Measurements from ENCODE around the gene C14orf132. TPM values are rescaled to one million over a fixed set of nuclear protein-coding genes. Genes with fewer than 3 reads are reported as not detected.
A peak's percentile ranks its signal among the peaks of the same experiment; 100 is the strongest.
"Not testable (repeated sequence)": the region's sequence is repeated elsewhere in the genome, so short reads cannot be mapped to it uniquely, and the experiment has no call there.

Gene C14orf132
- 9.5 TPM for total RNA-seq

- DNase-seq (ENCODE audit: low spot score): peak; percentile 37
Measured at GRCh38 chr14:96038920-96039632, at the start of gene C14orf132. C14orf132 (plus strand) TSS chr14:96039362; CDS start chr14:96039501, 139 bp downstream.

- peak; percentile 24 for DNase-seq (ENCODE audit: low spot score)
Measured at GRCh38 chr14:95993768-95994592, 45.2 kb upstream of the C14orf132 start.

GRCh38 chr14:95994593-95994928, 44.6 kb upstream of the C14orf132 start:
- no peak for DNase-seq (ENCODE audit: low spot score)

GRCh38 chr14:95998656-95999055, 40.5 kb upstream of the C14orf132 start:
- DNase-seq (ENCODE audit: low spot score): no peak

DNA sequence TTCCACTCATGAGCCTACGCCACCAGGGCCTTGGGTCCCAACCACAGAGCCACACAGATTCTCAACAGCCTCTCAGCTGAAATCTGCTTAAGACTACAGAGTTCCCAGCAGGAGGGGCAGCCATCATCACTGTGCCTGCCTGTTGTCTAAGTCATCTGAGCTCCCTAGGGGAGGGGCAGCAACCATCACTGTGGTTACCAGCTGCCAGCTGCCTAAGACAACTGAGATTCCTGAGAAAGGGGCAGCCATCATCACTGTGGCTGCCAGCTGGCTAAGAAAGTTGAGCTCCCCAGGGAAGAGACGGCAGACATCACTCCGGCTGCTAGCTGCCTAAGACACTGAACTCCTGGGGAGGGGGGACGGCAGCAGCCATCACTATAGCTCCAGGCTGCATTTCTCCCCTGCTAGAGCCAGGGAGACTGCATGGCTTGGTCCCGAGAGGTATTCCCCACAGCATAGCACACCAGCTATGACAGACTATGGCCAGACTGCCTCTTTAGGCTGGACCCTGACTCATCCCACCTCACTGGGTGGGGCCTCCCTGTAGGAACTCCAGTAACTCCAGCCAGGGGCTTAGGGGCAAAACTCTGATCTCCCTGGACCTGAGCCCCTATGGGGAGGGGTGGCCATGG, 37.2 kb upstream of the C14orf132 start:
- no peak for DNase-seq (ENCODE audit: low spot score)

DNA sequence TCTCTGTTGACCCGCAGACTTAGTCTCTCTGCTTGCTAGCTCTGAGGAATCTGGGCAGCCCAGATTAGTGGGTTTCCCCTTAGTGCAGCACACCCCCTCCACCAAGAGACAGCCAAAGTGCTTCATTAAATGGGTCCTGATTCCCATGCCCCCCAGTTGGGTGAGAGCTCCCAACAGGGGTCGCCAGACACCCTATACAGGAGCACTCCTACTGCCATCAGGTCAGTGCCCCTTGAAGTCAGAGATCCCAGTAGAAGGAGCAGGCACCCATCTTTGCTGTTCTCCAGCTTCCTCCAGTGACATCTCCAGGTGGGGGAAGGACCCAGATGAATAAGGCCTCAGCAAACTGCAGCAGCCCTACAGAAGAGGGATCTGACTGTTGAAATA, 36.7 kb upstream of the C14orf132 start:
- no peak for DNase-seq (ENCODE audit: low spot score)

DNA sequence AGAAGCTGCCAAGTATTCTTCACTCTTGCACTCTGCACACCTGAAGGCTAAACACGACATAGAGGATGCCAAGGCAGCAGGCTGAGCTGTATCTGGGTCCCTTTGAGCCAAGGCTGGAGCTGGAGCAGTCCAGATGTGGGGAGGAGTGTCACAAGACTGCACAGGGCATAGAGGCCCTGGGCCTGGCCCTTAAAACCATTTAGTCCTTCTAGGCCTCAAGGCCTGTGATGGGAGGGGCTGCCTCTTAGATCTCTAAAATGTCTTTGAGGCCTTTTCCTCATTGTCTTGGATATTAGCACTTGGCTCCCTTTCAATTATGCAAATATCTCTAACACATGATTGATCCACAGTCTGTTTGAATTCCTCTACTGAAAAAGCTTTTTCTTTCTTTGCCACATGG, 28.0 kb upstream of the C14orf132 start:
- no peak for DNase-seq (ENCODE audit: low spot score)

DNA sequence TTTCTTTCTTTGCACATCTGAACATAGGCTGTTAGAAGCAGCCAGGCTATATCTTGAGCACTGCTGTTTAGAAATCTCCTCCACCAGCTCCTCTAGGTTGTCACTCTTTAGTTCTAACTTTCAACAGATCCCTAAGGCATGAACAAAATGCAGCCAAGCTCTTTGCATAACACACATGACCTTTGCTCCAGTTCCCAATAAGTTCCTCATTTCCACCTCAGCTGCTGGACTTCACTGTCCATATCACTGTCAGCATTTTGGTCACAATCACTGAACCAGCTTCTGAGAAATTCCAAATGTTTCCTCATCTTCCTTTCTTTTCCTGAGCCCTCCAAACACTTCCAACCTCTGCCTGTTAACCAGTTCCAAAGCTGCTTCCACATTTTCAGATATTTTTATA, 27.6 kb upstream of the C14orf132 start:
- no peak for DNase-seq (ENCODE audit: low spot score)

- DNase-seq (ENCODE audit: low spot score): not testable (repeated sequence)
Measured at GRCh38 chr14:96012757-96013156, 26.4 kb upstream of the C14orf132 start.

DNA sequence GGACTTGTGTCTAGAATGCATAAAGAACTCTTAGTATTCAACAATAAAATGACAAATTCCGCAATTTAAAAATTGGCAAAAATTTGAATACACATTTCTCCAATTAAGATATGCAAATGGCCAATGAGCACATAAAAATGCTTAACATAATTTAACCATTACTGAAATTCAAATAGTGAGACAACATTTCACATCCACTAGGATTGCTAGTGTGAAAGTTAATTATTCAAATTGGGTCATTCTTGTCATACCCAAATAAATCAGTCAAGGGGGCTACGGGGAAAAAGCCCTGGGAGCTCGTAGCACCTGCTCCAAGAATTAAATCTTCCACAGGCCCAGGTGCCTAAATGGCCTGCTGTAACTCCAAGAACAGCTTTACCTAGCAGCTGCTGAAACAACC, 25.0 kb upstream of the C14orf132 start:
- DNase-seq (ENCODE audit: low spot score): no peak

GRCh38 chr14:96016501-96017160, 22.5 kb upstream of the C14orf132 start:
- no peak for DNase-seq (ENCODE audit: low spot score)

GRCh38 chr14:96017882-96018281, 21.3 kb upstream of the C14orf132 start:
- no peak for DNase-seq (ENCODE audit: low spot score)

GRCh38 chr14:96027431-96028355, 11.5 kb upstream of the C14orf132 start:
- DNase-seq (ENCODE audit: low spot score): no peak

GRCh38 chr14:96029089-96029645, 10.0 kb upstream of the C14orf132 start:
- DNase-seq (ENCODE audit: low spot score): no peak

GRCh38 chr14:96030108-96030760, 8.9 kb upstream of the C14orf132 start:
- no peak for DNase-seq (ENCODE audit: low spot score)

DNA sequence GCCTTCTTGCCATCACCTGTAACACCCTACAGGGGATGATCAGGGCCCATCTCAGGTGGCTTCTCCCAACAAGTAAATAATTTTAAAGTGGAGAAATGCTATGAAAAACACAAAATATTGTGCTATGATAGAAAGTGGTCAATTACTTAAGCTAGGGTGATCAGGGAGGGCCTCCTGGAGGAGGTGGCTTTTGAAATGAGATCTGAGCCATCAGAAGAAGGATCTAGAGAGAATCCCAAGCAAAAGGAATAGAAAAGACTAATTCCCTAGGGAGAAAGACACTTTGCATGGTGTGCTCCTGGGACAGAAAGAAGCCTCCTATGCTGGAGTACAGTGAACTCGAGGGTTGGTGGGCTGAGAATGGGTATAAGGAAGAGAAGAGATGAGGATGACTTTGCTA, 7.5 kb upstream of the C14orf132 start:
- no peak for DNase-seq (ENCODE audit: low spot score)

DNA sequence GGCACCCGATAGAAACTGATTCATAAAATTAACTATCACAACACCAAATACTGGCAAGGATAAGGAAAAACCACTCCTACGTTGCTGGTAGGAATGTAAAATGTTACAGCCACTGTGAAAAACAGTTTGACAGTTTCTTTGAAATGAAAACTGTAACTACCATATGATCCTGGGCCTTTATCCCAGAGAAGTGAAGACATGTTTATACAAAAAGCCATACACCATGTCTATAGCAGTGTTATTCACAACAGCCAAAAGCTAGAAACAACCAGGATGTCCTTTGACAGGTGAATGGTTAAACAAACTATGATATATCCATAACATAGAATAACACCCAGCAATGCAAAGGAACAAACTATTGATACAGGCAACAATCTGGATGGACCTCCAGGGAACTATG, 3.7 kb upstream of the C14orf132 start:
- DNase-seq (ENCODE audit: low spot score): no peak

- no peak for DNase-seq (ENCODE audit: low spot score)
Measured at GRCh38 chr14:96037891-96038557, 1.1 kb upstream of the C14orf132 start.

GRCh38 chr14:96038558-96038919, 623 bp upstream of the C14orf132 start:
- no peak for DNase-seq (ENCODE audit: low spot score)
